Glomerular endothelial cell (primary cell): ENCODE results near the gene ADAP2. TPM values are rescaled to one million over a fixed set of nuclear protein-coding genes. Genes with fewer than 3 reads are reported as not detected.
A peak's percentile ranks its signal among the peaks of the same experiment; 100 is the strongest.
"Not testable (repeated sequence)": the region's sequence is repeated elsewhere in the genome, so short reads cannot be mapped to it uniquely, and the experiment has no call there.

Experiments
- DNase-seq: peaks from one replicate; pipeline ENCODE4 v3.0.0-alpha.2; 2011; ENCODE audit warnings: low read depth, low spot score; ENCODE audit errors: extremely low read depth
- total RNA-seq: library from RNA; depleted of rRNA; stranded (reverse); fragments of >200 nt; gene quantifications from 2 replicates; pipeline ENCODE4 v1.2.3, GENCODE V29; 2015

ADAP2 gene
- total RNA-seq: 0.29 and 0.68 TPM in 2 replicates

GRCh38 chr17:30921544-30922196 is at the start of gene ADAP2:
Gene ADAP2, plus strand, starts transcription at chr17:30921945. Its CDS starts 70 bp downstream, at chr17:30922015.
- DNase-seq: no peak

GRCh38 chr17:30886187-30886586 is 35.6 kb upstream of the ADAP2 start:
- no peak for DNase-seq

DNA sequence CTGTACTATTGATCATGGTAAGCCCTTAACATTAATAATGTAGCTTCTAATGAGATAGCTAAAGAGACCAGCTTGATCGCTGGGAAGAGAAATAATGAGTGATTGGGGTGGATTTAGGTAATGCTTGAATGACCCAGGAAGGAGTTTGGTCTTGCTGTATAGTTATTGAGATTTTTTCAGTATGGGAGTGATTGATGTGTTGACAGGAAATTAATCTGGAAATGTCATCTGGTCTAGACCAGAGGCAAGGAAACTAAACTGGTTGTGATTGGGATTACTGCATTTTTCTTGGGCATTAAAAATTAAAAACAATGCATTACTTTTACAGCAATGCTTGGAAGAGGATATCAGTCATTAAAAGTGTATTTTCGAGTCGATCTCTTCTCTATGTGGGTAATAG is 27.5 kb upstream of the ADAP2 start:
- no peak for DNase-seq

DNA sequence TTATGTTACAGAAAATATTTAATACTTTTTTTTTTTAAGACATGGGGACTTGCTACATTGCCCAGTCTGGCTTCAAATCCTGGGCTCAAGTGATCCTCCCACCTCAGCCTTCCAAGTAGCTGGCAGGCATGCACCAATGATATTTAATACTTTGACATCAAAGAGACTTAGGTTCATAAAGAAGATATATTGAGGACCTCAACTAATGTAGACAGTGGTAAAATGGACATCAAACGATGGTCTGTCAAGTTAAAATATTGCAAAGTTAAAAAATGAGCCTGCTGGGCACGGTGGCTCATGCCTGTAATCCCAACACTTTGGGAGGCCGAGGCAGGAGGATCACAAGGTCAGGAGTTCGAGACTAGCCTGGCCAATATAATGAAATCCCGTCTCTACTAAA is 24.4 kb upstream of the ADAP2 start:
- no peak for DNase-seq

- no peak for DNase-seq
These were observed 16.0 kb upstream of the ADAP2 start for GRCh38 chr17:30905742-30906100.

DNA sequence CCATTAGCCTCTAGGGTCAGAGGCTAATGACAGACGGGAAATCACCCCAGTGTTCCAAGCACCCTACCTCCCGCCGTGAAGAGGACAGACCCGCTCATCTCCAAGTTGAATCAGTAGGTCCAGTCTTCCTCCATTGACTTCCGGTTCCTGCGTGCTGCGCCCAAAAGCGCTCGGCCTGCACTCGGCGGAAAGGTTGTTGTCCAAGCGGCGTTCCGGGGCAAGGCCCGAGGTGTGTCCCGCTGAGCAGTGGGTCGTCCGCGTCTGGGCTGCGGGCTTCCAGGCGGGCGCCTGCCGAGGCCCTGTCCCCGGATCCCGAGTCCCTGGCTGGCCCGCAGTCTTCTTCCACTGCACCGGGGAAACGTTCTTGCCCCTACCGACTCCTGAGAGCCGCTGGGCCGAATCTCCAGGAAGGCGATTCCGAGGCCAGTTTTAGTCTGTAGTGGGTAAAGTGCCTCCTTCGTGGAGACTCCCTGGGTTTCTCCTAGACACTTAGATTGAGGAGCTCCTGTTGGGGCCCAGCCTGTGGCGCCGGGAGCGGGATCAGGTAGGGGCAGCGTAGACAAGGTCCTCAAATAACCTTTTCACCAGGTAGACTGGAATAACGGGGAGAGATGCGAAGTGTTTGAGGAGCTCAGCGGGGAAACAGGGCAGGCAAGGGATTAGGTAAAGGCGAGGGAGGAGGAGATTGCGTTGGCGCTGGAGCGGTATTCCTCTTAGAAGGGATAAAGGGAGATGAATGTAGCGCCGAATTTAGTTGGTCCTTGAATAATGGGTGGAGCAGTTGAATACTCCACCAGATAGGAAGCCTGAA is 15.4 kb upstream of the ADAP2 start, which contains the start of gene TEFM:
Gene TEFM, minus strand, starts transcription at position 138 of the 811 bp plus-strand sequence. Its CDS starts 40 bp downstream, at position 98.
- peak; percentile 64 for DNase-seq

GRCh38 chr17:30908717-30909420 is 12.9 kb upstream of the ADAP2 start:
- no peak for DNase-seq

GRCh38 chr17:30910151-30910550 is 11.6 kb upstream of the ADAP2 start:
- DNase-seq: not testable (repeated sequence)

DNA sequence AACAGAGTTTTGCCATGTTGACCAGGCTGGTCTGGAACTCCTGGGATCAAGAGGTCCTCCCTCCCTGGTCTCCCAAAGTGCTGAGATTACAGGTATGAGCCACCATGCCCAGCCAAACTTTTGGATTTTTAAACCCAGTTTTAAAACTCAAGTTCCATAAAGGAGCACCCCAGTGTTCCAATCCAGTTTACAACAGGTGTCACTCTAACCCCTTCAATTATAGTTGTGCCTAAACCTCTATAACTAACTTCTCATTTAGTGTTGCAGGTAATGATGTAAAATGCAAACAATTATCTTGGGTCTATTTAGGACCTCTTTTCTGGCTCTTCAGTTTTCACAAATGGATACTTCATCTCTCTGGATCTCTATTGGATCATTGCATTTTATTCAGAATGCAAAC is 7.8 kb upstream of the ADAP2 start:
- no peak for DNase-seq

- no peak for DNase-seq
These were observed 5.7 kb upstream of the ADAP2 start for GRCh38 chr17:30915833-30916611.

DNA sequence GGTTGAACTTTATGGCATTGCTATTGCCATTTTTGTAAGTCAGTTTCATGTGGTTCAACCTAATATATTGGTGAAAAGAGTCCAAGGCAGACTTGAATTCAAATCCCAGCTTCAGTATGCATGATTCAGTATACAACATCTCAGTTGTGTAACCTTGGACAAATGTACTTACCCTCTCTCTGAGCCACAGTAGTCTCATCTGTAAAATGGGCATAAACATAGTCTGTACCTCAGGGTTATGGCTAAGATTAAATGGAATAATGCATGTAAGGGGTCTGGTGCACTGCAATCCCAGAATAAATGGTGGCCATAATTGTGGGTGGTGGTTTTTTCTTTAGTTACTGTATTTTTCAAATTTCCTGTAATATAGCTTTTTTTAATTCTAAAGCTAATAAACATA is 4.7 kb upstream of the ADAP2 start:
- DNase-seq: no peak

- DNase-seq: no peak
These were observed 1.5 kb upstream of the ADAP2 start for GRCh38 chr17:30920282-30920681.

DNA sequence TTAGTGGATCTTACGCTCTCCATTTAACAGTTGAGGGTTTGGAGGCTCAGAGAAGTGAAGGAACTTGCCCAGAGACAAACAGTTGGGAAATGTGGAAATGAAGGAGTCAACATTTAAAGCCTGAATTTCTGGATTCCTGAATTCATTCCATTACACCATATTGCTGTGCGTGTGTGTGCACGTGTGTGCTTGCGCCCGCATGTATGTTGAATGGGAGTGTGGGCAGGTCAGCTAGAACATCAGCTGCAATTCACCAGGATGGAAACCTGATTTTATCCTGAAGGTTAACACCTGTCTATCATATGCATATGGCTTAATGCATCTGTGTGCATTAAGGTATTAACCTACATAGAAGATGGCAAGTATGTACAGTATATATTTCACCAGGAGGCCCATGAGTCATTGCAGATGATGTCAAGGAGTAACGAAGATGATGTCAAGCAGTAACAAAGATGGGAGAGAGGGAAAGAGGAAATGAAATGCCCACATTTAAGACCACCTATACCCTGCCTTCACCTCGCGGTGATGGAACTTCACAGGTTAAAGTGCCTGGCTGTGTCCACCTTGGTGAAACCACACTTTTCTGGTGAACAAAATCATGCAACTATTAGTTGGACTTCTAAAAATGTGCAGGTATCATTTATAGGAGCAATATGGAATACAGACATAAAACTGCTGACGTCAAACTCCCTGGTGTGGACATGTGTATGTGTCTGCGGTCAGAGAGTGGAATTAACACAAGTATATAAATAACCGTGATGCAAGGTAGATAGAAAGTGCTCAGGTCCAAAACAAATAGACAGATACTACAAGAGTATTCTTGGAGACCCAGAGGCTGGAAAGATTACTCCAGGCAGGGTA is 832 bp upstream of the ADAP2 start:
- DNase-seq: no peak

DNA sequence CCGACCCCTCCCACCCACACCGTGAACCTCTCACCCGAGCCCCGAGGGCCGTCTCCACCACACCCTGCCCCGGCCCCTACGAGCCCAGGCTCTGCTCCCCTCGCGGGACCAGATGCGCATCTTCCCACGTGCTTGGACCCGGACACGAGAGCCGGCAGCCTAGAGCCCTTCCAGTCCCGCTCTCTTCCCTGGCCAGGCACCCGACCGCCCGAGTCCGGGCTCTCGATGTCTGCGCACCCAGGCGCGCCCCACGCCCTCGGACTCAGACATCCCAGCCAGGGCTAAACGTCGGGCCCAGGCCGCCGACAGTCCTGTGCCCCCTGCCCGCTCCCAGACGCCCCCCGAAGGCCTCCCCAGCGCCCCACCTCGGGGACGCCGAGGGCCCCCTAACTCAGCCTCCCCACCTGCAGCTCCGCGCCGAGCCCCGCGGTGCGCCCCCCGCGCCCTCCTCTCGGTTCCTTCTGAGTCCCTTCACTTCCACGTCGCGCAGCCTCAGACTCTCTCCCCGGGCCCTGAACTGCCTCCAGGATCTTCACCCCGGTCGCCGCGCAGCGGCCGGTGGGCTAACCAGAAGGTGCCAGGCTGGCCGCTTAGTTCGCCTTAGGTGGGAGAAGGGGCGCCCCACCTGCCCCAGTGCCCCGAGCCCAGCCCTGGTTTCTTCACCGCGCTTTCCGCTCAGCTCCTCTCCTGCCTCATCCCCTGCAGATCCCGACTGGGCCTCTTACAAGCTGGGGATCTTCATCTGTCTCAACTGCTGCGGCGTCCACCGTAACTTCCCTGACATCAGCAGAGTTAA is 688 bp downstream of the ADAP2 start:
- no peak for DNase-seq

DNA sequence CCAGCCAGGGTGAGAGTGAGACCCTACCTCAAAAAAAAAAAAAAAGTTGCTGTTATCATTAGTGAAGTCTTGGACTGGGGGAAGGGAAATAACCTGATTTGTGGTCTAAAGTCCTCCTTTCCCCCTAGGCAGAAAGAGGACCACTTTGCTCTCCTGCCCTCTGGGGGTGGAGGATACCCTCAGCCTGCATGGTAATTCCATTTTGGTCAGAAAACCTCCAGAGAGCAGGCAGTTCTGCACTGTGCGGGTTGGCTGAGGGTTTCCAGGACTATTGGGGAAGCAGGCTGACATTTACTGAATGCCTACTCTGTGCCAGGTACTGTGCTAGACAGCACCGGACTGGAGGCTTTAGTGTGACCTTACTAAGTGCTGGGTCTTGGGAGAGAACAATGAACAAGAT is 2.6 kb downstream of the ADAP2 start:
- no peak for DNase-seq

DNA sequence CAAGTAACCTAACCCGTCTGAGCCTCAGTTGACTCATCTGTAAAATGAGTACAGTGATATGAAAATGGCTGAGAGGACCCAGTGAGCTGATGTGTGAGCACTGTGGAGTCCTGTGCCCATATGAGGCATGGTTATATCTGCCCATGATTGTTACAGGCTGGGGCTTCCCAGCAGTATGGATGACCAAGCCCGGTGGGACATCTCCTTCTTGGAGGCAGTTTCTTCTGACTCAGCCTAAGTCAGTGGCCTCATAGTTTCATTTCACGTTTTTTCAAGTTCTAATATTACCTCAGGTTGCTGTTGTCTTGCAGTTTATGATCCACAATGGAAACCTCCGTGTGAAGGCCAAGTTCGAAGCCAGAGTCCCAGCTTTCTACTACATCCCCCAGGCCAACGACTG is 4.8 kb downstream of the ADAP2 start:
- DNase-seq: no peak

- no peak for DNase-seq
These were observed 6.0 kb downstream of the ADAP2 start for GRCh38 chr17:30927756-30928155.

DNA sequence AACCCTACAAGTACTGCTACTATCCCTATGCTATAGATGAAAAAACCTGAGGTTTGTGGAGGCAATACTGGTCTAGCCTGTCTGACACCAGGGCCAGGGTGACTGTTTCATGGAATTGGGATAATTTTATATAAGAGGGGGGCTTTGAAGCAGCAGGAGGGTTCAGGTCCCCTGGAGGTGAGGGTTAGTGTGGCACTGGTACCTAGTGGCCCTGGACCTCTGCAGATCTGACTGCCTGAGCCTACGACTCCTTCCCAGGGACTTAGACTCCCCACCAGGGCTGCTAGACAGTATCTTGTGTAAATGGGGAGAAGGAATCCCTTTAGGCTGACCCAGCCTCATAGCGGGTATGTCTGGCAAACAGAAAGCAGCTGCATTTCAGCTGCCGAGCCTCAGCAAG is 6.8 kb downstream of the ADAP2 start:
- DNase-seq: no peak

DNA sequence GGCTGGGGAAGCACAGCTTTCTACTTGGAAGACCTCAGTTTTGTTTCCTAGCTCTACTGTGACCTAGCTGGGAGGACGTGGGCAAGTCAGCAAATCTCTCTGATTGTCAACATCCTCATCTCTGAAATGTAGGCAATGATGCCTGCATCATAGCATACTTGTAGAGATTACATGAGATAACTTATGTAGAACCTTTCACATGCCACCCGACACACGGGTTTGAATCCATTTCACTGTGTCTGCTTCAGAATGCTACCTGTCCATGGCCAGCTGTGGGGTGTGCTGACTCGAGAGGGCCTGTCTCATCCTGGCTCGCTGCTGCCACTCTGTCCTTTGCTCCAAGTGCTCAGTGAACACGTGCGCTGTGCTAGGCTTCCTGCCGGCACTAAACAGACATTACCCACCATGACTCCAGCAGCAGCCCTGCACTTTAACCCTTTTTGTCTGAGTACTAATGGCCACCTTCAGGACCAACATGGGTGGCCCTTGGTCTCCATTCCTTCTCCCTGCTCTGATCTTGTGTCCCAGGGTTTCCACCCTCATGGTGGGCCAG is 7.4 kb downstream of the ADAP2 start:
- DNase-seq: no peak
